Parathyroid adenoma (tissue), 2 donors: ENCODE measurements around the gene PCDHB9.
"Not testable (repeated sequence)": the region's sequence is repeated elsewhere in the genome, so short reads cannot be mapped to it uniquely, and the experiment has no call there.

Experiments
- H2AFZ ChIP-seq: fragments of 300-600 bp; sonication (generic); one replicate; pipeline ENCODE4 v1.7.0; 2017; ENCODE audit warnings: antibody characterized with exemption, mild to moderate bottlenecking
- H3K27ac ChIP-seq: fragments of 300-600 bp; sonication (generic); one replicate; pipeline ENCODE4 v1.7.0; 2017
- H3K27me3 ChIP-seq: fragments of 300-600 bp; sonication (generic); one replicate; pipeline ENCODE4 v1.7.0; 2017; ENCODE audit warnings: low read length; ENCODE audit not compliant: control insufficient read depth, insufficient read depth
- H3K36me3 ChIP-seq: fragments of 300-600 bp; sonication (generic); one replicate; pipeline ENCODE4 v1.7.0; 2017; ENCODE audit warnings: low read length; ENCODE audit not compliant: control insufficient read depth, insufficient read depth
- H3K4me1 ChIP-seq: fragments of 300-600 bp; sonication (generic); one replicate; pipeline ENCODE4 v1.7.0; 2017; ENCODE audit warnings: control low read depth
- H3K4me2 ChIP-seq: fragments of 300-600 bp; sonication (generic); one replicate; pipeline ENCODE4 v1.7.0; 2017; ENCODE audit warnings: low read length
- H3K4me3 ChIP-seq: fragments of 300-600 bp; sonication (generic); one replicate; pipeline ENCODE4 v1.7.0; 2017; ENCODE audit warnings: low read depth, low read length
- H3K79me2 ChIP-seq: fragments of 300-600 bp; sonication (generic); one replicate; pipeline ENCODE4 v1.7.0; 2017; ENCODE audit warnings: control low read depth
- H3K9ac ChIP-seq: fragments of 300-600 bp; sonication (generic); one replicate; pipeline ENCODE4 v1.7.0; 2017; ENCODE audit warnings: mild to moderate bottlenecking
- H3K9me3 ChIP-seq: fragments of 300-600 bp; sonication (generic); one replicate; pipeline ENCODE4 v1.7.0; 2017; ENCODE audit warnings: low read length; ENCODE audit not compliant: control insufficient read depth
- CTCF ChIP-seq: fragments of 300-600 bp; sonication (generic); IDR thresholded peaks from one replicate; pipeline ENCODE4 v1.7.0; 2017; ENCODE audit warnings: antibody characterized with exemption, mild to moderate bottlenecking
- donor health status: primary hyperparathyroidism.

The PCDHB9 gene

GRCh38 chr5:141186897-141187512 is at the start of gene PCDHB9:
Gene PCDHB9 (plus strand): TSS chr5:141187161. CDS start chr5:141187319, 158 bp downstream.
- no peak within 1 kb of the TSS for H2AFZ ChIP-seq
- no peak within 1 kb of the TSS for H3K4me3 ChIP-seq
- no peak within 1 kb of the TSS for H3K27ac ChIP-seq
- H3K79me2 ChIP-seq, result no peaks in the 10 kb centered on the region
- peaks cover 2% of the 10 kb centered on the region for H3K27me3 ChIP-seq
- no peaks in the 10 kb centered on the region for H3K9me3 ChIP-seq
- no peak within 1 kb of the TSS for H3K4me2 ChIP-seq
- no peak within 1 kb of the TSS for H3K9ac ChIP-seq
- no peaks in the 10 kb centered on the region for H3K4me1 ChIP-seq
- H3K36me3 ChIP-seq, result peaks cover 3% of the 10 kb centered on the region
- TF ChIP-seq CTCF, result no peak

GRCh38 chr5:141137346-141137745 is 49.6 kb upstream of the PCDHB9 start:
- not testable (repeated sequence) for H3K9ac ChIP-seq, H3K4me1 ChIP-seq, H3K36me3 ChIP-seq, H3K9me3 ChIP-seq, H3K79me2 ChIP-seq, H3K27ac ChIP-seq, H3K4me2 ChIP-seq, H3K27me3 ChIP-seq, H2AFZ ChIP-seq, H3K4me3 ChIP-seq

DNA sequence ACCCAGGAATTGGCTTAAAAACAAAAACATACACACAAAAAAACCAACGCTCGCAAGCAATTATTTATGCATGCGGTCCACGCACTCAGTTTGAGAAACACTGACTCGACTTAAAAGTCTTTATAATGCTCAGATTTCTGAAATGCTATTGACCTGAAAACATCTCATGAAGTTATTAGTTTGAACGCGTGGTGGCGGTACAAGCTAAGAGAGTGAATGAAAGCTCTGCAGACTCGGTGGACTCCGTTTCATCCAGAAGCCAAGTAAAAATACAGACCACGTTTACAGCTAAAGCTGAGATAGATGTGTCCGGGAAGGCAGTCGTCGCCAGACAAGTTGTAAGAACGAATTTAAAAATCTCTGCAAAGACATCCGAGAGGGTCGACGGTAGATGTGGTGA is 37.1 kb upstream of the PCDHB9 start, which contains the start of gene PCDHB6:
PCDHB6 (plus strand) TSS at position 246 of the 400 bp plus-strand sequence. CDS start 201 bp downstream, outside the sequence.
- Histone ChIP-seq H3K4me1 (no peaks in the 10 kb centered on the region), H3K4me3 (no peak within 1 kb of the TSS), H3K9me3 (no peaks in the 10 kb centered on the region)

DNA sequence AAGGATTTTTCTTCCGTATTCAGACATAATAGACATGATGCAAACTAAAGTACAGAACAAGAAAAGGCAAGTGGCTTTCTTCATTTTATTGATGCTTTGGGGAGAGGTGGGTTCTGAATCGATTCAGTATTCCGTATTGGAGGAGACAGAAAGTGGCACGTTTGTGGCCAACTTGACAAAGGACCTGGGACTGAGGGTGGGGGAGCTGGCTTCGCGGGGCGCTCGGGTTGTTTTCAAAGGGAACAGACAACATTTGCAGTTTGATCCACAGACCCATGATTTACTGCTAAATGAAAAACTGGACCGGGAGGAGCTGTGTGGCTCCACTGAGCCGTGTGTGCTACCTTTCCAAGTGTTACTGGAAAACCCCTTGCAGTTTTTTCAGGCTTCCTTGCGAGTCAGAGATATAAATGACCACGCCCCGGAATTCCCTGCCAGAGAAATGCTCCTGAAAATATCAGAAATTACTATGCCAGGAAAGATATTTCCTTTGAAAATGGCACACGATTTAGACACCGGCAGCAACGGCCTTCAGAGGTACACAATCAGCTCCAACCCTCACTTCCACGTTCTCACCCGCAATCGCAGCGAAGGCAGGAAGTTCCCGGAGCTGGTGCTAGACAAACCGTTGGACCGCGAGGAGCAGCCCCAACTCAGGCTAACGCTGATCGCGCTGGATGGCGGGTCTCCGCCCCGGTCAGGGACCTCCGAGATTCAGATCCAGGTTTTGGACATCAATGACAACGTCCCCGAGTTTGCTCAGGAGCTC is 36.6 kb upstream of the PCDHB9 start:
- H3K4me1 ChIP-seq, result no peaks in the 10 kb centered on the region
- peaks cover 14% of the 10 kb centered on the region for H3K27me3 ChIP-seq
- H3K36me3 ChIP-seq, result peaks cover 3% of the 10 kb centered on the region
- no peak for TF ChIP-seq CTCF
- no peaks in the 10 kb centered on the region for H3K9me3 ChIP-seq
- no peak overlapping the region for H3K27ac ChIP-seq
- no peak overlapping the region for H3K4me2 ChIP-seq
- H3K9ac ChIP-seq, result no peak overlapping the region
- no peak overlapping the region for H3K4me3 ChIP-seq
- H3K79me2 ChIP-seq, result no peaks in the 10 kb centered on the region
- H2AFZ ChIP-seq, result no peak overlapping the region

More for the DNA sequence above, 37.1 kb upstream of the PCDHB9 start, which contains the start of gene PCDHB6:
- Histone ChIP-seq H3K9ac (no peak within 1 kb of the TSS), H2AFZ (no peak within 1 kb of the TSS), H3K27ac (no peak within 1 kb of the TSS), H3K36me3 (peaks cover 3% of the 10 kb centered on the region), H3K27me3 (peaks cover 14% of the 10 kb centered on the region), H3K4me2 (no peak within 1 kb of the TSS), H3K79me2 (no peaks in the 10 kb centered on the region)
- TF ChIP-seq CTCF, result no peak

DNA sequence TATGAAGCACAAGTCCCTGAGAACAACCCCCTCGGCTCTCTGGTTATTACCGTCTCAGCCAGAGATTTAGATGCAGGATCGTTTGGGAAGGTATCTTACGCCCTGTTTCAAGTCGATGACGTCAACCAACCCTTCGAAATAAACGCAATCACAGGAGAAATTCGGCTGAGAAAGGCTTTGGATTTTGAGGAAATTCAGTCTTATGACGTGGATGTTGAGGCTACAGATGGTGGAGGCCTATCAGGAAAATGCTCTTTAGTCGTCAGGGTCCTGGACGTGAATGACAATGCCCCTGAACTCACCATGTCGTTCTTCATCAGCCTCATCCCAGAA is 36.0 kb upstream of the PCDHB9 start:
- Histone ChIP-seq H2AFZ (no peak overlapping the region), H3K4me2 (no peak overlapping the region), H3K9ac (no peak overlapping the region), H3K27me3 (peaks cover 14% of the 10 kb centered on the region), H3K36me3 (peaks cover 3% of the 10 kb centered on the region), H3K27ac (no peak overlapping the region), H3K79me2 (no peaks in the 10 kb centered on the region), H3K4me3 (no peak overlapping the region), H3K4me1 (no peaks in the 10 kb centered on the region), H3K9me3 (no peaks in the 10 kb centered on the region)
- TF ChIP-seq CTCF, result no peak

DNA sequence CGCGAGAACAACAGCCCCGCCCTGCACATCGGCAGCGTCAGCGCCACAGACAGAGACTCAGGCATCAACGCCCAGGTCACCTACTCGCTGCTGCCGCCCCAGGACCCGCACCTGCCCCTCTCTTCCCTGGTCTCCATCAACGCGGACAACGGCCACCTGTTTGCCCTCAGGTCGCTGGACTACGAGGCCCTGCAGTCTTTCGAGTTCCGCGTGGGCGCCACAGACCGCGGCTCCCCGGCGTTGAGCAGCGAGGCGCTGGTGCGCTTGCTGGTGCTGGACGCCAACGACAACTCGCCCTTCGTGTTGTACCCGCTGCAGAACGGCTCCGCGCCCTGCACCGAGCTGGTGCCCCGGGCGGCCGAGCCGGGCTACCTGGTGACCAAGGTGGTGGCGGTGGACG is 35.3 kb upstream of the PCDHB9 start:
- not testable (repeated sequence) for H3K36me3 ChIP-seq, H3K9ac ChIP-seq, H3K27ac ChIP-seq, H3K4me3 ChIP-seq, H3K4me2 ChIP-seq, H3K79me2 ChIP-seq, H2AFZ ChIP-seq, H3K9me3 ChIP-seq, H3K4me1 ChIP-seq
- peaks cover 14% of the 10 kb centered on the region for H3K27me3 ChIP-seq

DNA sequence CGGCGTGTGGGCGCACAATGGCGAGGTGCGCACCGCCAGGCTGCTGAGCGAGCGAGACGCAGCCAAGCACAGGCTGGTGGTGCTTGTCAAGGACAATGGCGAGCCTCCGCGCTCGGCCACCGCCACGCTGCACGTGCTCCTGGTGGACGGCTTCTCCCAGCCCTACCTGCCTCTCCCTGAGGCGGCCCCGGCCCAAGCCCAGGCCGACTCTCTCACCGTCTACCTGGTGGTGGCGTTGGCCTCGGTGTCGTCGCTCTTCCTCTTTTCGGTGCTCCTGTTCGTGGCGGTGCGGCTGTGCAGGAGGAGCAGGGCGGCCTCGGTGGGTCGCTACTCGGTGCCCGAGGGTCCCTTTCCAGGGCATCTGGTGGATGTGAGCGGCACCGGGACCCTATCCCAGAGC is 34.9 kb upstream of the PCDHB9 start:
- not testable (repeated sequence) for H3K79me2 ChIP-seq, H3K9me3 ChIP-seq, H3K9ac ChIP-seq, H3K36me3 ChIP-seq, H3K4me1 ChIP-seq, H3K27ac ChIP-seq, H2AFZ ChIP-seq, H3K4me3 ChIP-seq, H3K4me2 ChIP-seq
- peaks cover 14% of the 10 kb centered on the region for H3K27me3 ChIP-seq
